ENCODE results near the gene RPL22.

The RPL22 gene

DNA sequence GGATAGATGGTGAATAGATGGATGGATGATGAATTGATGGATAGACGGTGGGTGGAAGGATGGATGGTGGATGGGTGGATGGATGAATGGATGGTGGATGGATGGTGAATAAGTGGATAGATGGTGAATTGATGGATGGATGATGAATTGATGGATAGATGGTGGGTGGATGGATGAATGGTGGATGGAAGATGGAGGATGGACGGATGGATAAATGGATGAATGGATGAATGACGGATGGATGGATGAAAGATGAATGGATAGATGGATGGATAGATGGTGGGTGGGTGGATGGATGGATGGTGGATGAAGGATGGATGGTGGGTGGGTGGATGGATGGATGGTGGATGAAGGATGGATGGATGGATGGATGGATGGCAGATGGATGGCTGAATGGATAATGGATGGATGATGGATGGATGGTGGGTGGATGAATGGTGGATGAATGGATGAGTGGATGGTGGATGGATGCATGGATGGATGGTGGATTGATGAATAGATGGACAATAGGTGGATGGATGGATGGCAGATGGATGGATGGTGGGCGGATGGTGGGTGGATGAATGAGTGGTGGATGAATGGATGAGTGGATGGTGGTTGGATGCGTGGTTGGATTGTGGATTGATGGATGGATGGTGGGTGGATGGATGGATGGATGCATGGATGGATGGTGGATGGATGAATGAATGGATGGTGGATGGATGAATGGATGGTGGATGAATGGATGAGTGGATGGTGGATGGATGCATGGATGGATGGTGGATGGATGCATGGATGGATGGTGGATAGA, 24.6 kb downstream of the RPL22 start:
- TF ChIP-seq CTCF (IDR thresholded peaks at IDR 0.05; ENCODE audit: extremely low read depth, missing control alignments) = no peak
- DNase-seq (ENCODE audit: low spot score) = no peak

GRCh38 chr1:6172549-6172948, 26.8 kb downstream of the RPL22 start:
- no peak for DNase-seq (ENCODE audit: low spot score)
- TF ChIP-seq CTCF (IDR thresholded peaks at IDR 0.05; ENCODE audit: extremely low read depth, missing control alignments) = no peak

- no peak for DNase-seq (ENCODE audit: low spot score)
- peak; percentile 8 for TF ChIP-seq CTCF (IDR thresholded peaks at IDR 0.05; ENCODE audit: extremely low read depth, missing control alignments)
Observed at GRCh38 chr1:6171548-6172124, 27.8 kb downstream of the RPL22 start.

- no peak for DNase-seq (ENCODE audit: low spot score)
- no peak for TF ChIP-seq CTCF (IDR thresholded peaks at IDR 0.05; ENCODE audit: extremely low read depth, missing control alignments)
Observed at GRCh38 chr1:6170742-6171201, 28.6 kb downstream of the RPL22 start.

- no peak for DNase-seq (ENCODE audit: low spot score)
- no peak for TF ChIP-seq CTCF (IDR thresholded peaks at IDR 0.05; ENCODE audit: extremely low read depth, missing control alignments)
Observed at GRCh38 chr1:6170116-6170741, 29.2 kb downstream of the RPL22 start.

GRCh38 chr1:6168947-6169586, 30.3 kb downstream of the RPL22 start:
- DNase-seq (ENCODE audit: low spot score) = no peak
- no peak for TF ChIP-seq CTCF (IDR thresholded peaks at IDR 0.05; ENCODE audit: extremely low read depth, missing control alignments)
